Measurements from ENCODE around the gene TMEM132E.

TMEM132E gene

DNA sequence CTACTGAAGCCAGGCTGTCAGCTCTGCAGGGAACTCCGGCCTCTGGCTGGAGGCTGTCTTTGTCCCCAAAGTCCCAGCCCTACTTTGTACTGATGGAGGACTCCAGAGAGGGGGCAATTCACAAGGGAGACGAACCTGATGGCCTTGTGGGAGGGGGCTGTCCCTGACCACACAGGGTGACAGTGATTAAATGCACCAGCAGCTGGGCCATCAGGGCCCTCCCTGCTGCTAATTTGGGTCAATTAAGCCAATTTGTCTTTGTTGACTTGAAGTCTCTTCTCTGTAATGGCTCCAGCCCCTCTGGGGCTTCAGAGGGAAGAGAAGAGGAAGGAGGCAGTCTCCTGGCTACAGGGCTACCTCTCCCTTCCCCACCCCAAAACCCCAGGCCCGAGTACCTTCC is 22.0 kb downstream of the TMEM132E start:
- no peak for DNase-seq (ENCODE audit: low read depth in 4 of 4, low spot score in 1 of 4)

DNA sequence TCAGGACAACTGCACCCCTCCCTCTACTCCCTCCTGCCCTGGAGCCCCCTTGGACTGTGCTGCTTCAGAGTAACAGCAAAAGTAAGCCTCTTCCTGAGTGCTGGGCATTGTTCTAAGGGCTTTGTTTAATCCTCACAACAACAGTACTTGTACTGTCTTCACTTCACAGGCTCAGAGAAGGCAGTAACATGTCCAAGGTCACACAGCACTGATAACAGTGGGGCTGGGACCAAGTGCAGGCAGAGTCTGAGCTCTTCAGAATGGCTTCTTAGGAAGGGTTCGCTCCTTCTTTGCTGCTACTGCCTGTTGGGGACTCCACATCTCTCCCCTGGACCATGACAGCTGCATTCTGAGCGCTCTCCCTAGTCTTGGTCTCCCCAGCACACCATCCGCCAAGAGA is 24.6 kb downstream of the TMEM132E start:
- DNase-seq (ENCODE audit: low read depth in 4 of 4, low spot score in 1 of 4) = no peak

DNA sequence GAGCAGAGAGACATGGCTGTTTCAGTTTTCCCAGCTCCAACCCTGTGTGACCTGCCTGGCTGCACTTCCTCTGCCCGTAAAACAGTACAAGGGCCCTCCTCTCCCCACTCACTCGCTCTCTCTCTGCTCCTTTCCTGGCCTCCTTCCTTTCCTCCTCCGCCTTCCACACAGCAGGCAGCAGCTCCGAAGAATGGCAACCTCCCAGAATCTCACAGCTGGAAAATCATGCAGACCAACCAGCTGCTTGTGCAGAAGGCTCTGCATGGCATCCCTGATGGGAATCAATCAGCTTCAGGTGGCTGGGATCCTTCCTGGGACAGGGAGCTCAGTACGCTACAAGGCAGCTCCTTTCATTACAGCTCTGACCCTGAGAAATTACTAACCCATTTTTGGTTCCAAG is 27.4 kb downstream of the TMEM132E start:
- no peak for DNase-seq (ENCODE audit: low read depth in 4 of 4, low spot score in 1 of 4)

DNA sequence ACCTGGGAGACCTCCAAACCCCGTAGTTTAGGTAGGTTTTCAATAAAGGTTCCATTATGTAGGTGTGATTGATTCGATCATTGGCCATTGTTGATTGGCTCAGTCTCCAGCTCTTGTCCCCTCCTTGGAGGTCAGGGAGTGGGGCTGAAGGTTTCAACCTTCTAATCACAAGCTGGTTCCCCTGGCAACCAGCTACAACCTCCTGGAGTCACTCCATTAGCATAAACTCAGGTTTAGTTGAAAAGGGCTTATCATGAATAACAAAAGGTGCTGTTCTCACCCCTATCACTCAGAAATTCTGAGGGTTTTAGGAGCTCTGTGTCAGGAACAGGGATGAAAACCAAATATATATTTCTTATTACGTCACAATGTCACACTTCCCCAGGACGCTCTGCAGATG is 28.5 kb downstream of the TMEM132E start:
- no peak for DNase-seq (ENCODE audit: low read depth in 4 of 4, low spot score in 1 of 4)

DNA sequence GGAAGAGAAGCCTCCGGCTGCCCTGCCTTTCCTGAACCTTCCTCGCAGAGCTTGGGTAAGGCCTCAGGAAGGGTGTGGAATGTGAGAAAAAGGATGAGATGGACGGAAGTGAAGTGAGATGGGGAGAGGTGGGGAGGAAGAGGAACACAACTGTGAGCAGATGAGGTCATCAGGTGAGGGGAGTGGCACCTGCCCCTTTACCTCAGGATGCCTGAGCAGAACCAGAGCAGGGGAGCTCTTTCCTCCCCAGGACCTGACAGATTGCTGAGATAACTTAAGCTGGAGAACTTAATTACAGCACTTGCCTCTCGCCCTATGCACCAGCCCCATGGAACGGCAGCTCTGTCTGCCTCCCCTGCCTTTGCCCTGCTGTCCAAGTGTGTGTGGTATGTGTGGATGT is 29.8 kb downstream of the TMEM132E start:
- DNase-seq (ENCODE audit: low read depth in 4 of 4, low spot score in 1 of 4) = no peak

DNA sequence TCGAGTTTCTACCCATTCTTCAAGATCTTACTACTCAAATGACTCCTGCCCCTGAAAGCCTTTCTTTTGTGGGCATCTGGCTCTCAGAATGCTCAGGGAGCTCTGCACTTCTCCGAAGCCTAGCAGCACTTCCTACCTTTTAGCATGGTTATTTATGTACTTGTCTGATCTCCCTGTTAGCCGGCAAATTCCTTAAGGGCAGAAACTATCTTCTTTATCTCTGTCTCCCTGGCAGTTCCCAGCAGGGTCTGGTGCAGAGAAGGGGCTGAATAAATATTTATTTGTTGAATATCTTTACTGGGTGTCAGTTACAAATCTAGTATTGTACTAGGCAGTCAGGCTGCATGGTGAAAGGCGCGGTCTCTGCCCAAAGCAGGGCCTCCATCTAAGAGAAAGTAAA is 30.7 kb downstream of the TMEM132E start:
- no peak for DNase-seq (ENCODE audit: low read depth in 4 of 4, low spot score in 1 of 4)

DNA sequence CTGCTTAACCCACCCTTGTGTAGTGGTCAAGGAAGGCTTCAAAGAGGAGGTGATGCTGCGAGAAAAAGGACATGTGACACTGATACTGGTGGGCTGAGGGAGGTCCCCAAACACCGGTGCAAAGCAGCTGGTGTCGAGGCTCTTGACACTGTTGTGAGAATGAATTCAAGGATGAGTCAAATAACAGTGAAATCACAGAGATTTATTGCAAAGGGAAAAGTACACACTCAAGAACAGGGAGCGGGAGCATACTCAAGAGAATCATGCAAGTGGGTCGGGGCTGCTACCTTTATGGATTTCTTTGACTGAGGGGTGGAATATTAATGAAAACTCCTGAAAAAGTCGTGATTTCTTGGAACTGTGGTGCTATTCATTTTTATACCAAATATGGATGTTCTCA is 31.1 kb downstream of the TMEM132E start:
- no peak for DNase-seq (ENCODE audit: low read depth in 4 of 4, low spot score in 1 of 4)

DNA sequence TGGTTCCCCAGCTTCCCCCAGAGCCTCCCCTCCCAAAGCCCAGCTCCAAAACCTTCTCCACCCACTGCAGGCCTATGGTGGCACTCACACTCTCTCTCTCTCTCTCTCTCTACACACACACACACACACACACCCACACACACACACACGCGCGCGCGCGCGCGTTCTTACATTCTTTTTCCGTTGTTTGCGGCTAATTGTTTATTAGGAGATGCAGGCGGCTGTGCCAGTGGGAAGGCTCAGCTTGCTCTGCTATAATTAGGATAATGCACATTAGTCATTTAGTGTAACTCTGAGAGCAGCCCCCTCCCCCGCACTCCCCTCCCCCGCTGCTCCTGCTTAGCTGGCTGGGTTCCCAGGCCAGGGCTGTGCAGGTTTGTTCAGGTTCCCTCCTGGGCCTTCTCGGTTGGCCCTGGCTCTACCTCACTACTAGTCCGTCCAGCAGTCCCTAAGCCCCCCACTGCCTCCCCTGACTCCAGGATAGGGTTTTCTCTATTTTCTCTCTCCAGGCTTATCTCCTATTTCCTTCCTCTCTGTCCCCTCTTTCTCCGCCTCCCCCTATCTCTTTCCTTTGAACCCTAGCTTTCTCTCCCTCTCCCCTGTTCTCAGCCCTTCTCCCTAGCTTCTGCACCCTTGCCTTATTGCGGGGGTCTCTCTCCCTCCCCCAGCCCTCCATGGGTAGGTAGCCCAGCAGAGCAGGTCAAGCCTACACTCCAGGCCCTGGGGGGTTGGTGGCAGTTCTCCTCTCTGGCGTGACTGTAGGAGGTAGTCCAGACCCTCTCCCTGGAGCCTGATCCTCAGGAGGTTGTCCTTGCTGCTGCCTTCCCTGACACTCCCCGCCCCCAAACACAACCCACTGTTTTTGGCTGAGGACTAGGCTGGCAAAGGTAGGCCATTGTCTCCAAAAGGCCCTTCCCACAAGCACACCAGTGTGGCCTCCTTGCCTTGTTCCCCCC is 34.0 kb downstream of the TMEM132E start:
- DNase-seq (ENCODE audit: low read depth in 4 of 4, low spot score in 1 of 4) = no peak

DNA sequence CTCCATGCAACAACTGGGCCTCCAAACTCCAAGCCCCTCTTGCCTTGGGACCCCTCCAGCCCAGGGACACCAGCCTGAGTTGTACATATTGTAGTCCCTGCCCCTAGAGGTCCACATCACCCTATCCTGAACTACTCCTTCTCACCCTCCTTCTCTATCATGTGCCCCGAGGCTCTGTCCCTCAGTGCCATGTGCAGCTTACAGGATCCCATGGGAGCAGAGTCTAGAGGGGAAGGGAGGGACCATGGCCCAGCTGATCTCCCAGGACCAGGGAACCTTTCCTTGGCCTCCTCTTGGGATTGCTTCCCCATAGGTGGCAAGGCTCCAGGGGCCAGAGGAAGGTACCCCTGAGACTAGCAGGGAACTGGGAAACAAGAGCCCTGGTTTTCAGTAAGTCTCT is 35.3 kb downstream of the TMEM132E start:
- DNase-seq (ENCODE audit: low read depth in 4 of 4, low spot score in 1 of 4) = no peak

DNA sequence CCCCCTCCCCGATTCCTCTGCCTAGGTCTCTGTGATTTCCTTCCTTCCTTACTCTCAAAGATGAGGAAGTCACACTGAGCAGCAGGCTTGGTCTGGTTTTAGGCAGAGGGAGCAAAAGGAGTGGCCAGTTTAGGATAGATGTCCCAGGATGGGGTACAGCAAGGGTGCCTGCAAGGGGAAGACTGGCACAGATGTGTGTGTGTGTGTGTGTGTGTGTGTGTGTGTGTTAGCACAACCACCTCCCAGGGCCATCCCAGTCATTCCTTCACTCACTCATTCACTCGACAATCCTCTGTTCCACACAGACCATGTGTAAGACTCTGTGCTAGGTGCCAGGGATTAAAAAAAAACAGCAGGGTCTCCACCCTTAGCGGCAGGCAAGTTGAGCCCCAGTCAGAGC is 35.9 kb downstream of the TMEM132E start:
- no peak for DNase-seq (ENCODE audit: low read depth in 4 of 4, low spot score in 1 of 4)

DNA sequence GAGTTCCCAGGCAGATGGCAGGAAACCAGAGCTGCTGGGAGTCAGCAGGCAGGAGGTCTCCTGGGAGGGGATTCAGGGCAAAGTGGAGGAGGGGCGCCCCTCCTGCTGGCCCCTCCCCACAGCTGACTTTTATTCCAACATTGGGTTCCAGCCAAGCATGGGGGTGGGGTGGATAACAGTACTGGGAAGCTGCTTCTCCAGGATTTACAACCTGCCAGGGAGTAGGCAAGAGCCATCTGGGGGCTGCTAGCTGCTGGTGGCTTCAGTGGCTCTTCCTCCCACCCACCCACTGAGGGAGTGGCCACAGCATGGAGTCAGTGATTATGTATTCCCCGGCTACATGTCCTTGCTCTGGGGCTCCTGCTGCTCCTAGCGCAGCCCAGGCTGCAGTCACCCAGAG is 36.8 kb downstream of the TMEM132E start:
- DNase-seq (ENCODE audit: low read depth in 4 of 4, low spot score in 1 of 4) = no peak

DNA sequence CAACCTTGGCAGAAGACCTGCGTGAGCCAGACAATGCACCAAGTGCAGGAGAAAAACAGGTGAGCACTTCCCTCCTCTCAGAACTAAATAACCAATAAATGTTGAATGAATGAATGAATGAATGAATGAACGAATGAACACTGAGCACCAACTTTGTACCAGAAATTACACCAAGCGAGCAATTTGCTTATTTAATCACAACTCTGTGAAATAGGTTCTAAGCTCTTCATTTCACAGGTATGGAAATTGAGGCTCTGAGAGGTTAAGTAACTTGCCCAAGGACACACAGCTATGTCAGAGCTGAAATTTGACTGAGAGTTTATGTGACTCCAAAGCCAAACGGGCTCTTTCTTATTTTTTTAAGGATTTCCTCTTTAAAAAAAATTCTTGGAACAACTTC is 38.0 kb downstream of the TMEM132E start:
- no peak for DNase-seq (ENCODE audit: low read depth in 4 of 4, low spot score in 1 of 4)

DNA sequence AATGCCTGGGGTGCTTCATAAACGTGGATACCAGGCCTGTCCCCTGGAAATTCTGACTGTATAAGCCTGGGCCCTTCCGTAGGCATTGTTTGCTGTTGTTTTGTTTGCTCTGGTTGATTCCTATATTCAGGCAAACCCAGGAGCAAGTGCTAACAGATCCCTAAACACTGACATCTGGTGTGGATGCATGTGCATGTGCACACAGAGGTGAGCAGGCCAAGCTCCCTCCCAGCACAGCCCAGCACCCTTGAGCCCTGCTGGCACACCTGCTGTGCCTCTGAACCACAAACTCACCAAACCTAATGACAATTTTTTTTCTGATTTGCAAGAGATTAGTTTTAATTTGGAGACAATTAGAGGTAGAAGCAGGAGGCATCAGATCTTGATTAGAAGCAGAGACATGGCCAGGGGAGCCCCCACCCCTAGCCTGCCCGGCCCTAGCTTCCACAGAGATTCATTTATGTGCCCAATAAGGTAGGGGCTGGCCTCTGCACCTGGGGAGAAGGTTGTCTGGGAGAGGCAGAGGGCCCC is 40.4 kb downstream of the TMEM132E start:
- DNase-seq (ENCODE audit: low read depth in 4 of 4, low spot score in 1 of 4) = no peak

DNA sequence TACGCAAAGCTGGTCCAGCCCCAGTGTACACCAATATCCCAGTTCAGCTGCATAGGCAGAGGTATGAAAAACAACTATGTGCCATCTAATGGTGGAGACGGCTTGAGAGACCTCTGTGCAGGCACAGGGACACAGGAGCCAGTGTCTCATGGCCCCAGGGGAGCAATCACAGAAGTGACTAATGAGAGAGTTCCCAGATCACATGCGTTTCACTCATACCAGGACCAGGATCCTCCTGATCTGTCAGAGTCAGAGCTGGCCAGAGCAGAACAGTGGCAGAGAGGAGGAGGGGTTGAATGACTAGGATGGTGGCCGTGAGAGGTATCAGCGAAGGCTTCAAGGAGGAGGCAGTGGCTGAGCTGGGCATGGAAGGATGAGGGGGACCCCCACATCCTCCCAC is 41.1 kb downstream of the TMEM132E start:
- DNase-seq (ENCODE audit: low read depth in 4 of 4, low spot score in 1 of 4) = no peak

DNA sequence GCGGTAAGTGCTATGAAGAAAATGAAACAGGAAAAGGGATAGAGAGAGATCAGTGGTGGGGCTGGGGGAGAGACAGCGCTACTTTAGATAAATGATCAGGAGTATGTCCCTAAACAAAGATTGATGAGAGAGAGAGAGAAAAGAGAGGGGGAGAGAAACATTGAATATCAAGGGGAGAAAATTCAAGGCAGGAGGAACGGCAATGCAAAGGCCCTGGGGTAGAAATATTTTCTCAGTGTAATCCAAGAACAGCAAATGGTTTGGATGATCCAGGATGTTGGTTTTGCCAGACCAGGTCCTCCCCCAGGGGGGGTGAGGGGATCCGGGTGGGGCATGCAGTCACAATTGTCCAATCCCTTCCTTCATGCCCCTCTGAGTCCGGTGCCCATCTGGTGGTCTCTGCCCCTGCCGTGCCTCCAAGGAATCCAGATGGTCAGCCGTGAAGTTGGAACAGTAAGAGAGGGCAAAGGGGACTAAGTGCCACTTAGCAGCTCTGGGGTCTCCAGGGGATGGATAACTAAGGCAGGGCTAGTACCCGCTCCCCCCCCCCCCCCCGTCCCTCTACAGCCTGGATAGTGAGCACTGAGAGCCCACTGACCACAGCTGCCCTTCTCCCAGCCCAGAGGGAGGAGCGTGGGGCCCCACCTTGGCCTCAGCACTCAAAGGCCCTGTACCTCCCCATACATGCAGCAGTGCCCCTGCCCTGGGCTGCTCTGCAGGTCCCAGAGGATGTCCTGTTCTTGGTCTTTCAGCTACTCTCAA is 43.7 kb downstream of the TMEM132E start:
- no peak for DNase-seq (ENCODE audit: low read depth in 4 of 4, low spot score in 1 of 4)

DNA sequence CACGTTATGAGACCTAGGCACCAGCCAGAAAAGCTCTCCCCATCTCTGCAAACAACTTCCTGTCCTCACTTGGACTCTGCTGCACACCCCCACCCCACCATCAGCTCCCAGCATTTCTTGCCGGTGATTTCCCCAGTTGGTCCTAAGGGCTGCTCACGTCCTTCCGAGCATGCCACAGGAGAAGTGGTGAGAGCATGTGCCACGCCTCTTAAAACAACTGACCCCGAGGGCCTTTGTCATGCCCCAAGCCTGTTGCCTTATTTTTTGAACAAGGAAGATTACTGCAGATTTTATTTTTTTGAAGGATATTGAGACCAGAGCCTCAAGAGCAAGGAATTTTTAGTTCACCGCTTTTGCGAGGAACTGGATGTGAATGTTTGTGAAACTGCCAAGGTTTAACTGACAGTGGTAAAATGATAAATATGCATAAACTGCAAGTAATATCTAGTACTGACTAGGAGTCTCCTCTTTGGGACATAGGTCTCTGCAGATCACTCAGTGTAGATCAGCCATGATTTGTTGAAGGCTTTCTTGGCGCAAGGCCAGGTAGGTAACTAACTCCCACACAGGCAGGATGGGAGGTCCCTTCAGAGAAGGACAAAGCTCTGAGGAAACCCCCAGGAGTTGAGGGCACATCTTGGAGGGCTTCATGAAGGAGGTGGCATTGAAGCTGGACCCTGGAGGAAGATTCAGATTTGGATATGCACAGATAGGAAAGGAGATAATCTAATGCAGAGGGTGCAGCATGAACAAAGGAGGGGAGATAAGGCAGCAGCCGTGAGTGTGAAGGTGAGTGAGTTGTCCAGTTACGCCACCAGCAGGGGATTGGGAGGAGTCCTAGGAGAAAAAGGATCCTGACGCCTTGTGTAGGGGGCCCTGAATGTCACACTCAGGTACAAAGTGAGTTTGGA is 44.7 kb downstream of the TMEM132E start:
- no peak for DNase-seq (ENCODE audit: low read depth in 4 of 4, low spot score in 1 of 4)

DNA sequence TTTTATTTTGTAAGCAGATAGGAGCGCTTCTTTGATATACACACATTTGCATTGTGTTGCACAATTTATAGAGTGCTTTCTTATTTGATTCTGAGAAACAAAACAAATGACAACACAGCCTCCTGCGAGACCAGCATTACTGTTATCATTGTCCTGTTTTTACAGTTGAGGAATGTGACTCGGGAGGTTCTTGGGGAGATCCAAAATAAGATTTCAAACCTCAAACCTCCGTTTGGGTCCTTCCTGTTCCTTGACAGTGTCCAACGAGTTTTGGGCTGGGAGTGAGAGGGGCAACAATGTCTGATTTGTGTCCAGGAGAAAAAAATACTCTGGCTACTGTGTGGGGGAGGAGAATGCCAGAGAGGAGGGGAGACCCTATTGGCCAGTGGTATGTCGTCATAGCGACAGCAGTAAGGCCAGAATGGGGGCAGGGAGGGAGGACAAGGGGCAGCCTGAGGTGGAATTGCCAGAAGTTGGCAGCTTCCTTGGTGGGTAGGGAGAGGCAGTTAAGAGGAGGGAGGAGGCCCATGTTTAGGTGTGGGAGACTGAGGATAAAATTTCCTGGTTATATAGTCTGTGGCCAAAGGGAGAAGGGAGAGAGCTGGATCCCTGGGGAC is 45.5 kb downstream of the TMEM132E start:
- DNase-seq (ENCODE audit: low read depth in 4 of 4, low spot score in 1 of 4) = no peak

DNA sequence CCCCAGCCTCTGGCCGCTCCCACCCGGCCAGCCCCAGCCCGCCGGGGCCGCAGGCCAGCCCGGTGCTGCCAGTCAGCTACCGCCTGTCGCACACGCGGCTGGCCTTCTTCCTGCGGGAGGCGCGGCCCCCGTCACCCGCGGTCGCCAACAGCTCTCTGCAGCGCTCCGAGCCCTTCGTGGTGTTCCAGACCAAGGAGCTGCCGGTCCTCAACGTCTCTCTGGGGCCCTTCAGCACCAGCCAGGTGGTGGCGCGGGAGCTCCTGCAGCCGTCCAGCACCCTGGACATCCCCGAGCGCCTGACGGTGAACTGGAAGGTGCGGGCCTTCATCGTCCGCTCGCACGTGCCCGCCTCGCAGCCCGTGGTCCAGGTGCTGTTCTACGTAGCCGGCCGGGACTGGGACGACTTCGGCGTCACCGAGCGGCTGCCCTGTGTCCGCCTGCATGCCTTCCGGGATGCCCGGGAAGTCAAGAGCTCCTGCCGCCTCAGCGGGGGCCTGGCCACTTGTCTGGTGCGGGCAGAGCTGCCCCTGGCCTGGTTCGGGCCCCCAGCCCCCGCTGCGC is 46.8 kb downstream of the TMEM132E start:
- no peak for DNase-seq (ENCODE audit: low read depth in 4 of 4, low spot score in 1 of 4)

DNA sequence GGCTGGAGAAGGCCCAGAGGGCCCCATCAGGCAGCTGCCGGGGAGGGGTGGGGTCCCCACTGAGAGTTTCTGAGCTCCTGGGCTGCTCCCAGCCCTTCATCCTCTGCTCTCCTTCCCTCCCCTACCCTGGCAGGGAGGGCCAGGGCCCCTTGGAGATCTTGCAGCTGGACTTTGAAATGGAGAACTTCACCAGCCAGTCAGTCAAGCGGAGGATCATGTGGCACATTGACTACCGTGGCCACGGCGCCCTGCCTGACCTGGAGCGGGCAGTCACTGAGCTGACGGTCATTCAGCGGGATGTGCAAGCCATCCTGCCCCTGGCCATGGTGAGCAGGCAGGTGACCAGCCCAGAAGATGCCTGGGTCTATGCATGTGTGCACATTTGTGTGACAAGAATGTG is 49.5 kb downstream of the TMEM132E start:
- DNase-seq (ENCODE audit: low read depth in 4 of 4, low spot score in 1 of 4) = no peak

DNA sequence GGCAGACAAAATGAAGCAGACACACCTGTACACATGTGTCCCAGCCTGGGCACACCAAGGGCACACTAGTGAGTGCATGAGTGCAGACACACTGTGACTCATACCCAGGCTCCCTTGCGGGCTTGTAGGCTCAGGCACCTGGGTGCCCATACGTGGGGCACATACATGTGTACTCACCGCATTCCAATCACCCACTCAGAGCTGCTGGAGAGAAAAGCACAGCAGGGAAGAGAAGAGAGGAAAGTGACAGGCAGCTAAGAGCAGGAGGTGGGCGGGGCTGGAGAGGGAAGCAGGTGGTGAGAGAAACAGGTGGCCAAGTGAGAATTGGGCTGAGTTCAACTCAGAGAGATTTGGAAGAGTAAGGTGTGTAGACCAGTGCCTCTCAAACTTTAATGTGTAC is 54.0 kb downstream of the TMEM132E start:
- DNase-seq (ENCODE audit: low read depth in 4 of 4, low spot score in 1 of 4) = no peak

Data from stimulated activated CD4-positive, alpha-beta T cell treated with anti-CD3 and anti-CD28 coated beads, Interleukin-1b, Interleukin-23, amount 100 ng/mL, for 24 hours (primary cell).